Smooth muscle cell (in vitro differentiated cells): ENCODE data around the gene PCDHA6. TPM values are rescaled to one million over a fixed set of nuclear protein-coding genes. Genes with fewer than 3 reads are reported as not detected.
"Not testable (repeated sequence)": the region's sequence is repeated elsewhere in the genome, so short reads cannot be mapped to it uniquely, and the experiment has no call there.

ENCODE experiments used
- DNase-seq: peaks from one replicate; lab custom pipeline; 2025; ENCODE audit not compliant: unreplicated experiment; lab: John Stamatoyannopoulos, UW
- H2AFZ ChIP-seq: fragments of 200-600 bp; sonication (generic); 2 replicates; pipeline ENCODE4 v1.6.0; 2016; ENCODE audit warnings: antibody characterized with exemption, low read depth, mild to moderate bottlenecking
- H3F3A ChIP-seq: fragments of 200-600 bp; sonication (generic); 2 replicates; pipeline ENCODE4 v1.6.0; 2017; ENCODE audit warnings: antibody characterized with exemption, low read depth
- H3K27ac ChIP-seq: fragments of 200-600 bp; sonication (generic); 2 replicates; pipeline ENCODE4 v1.5.1; 2016; ENCODE audit warnings: low read depth, mild to moderate bottlenecking
- H3K27me3 ChIP-seq: fragments of 200-600 bp; sonication (generic); 2 replicates; pipeline ENCODE4 v1.6.1; 2016; ENCODE audit warnings: low read depth, mild to moderate bottlenecking
- H3K36me3 ChIP-seq: fragments of 200-600 bp; sonication (generic); 2 replicates; pipeline ENCODE4 v1.5.1; 2016; ENCODE audit warnings: low read depth
- H3K4me1 ChIP-seq: fragments of 200-600 bp; sonication (generic); 2 replicates; pipeline ENCODE4 v1.5.1; 2016; ENCODE audit warnings: low read depth
- H3K4me2 ChIP-seq: fragments of 200-600 bp; sonication (generic); 2 replicates; pipeline ENCODE4 v1.6.0; 2016; ENCODE audit warnings: mild to moderate bottlenecking
- H3K4me3 ChIP-seq: fragments of 200-600 bp; sonication (generic); 2 replicates; pipeline ENCODE4 v1.5.1; 2016; ENCODE audit warnings: mild to moderate bottlenecking
- H3K79me2 ChIP-seq: fragments of 200-600 bp; sonication (generic); 2 replicates; pipeline ENCODE4 v1.6.0; 2016; ENCODE audit warnings: low read depth, mild to moderate bottlenecking
- H3K9ac ChIP-seq: fragments of 200-600 bp; sonication (generic); 2 replicates; pipeline ENCODE4 v1.6.0; 2016; ENCODE audit warnings: low read depth
- H3K9me3 ChIP-seq: fragments of 200-600 bp; sonication (generic); replicated peaks from 2 replicates; pipeline ENCODE4 v1.5.1; 2016; ENCODE audit warnings: low read depth
- H4K20me1 ChIP-seq: fragments of 200-600 bp; sonication (generic); 2 replicates; pipeline ENCODE4 v1.6.0; 2016; ENCODE audit warnings: low read depth
- WGBS: methylation state at CpG from one replicate; pipeline ENCODE4 v1.1.7; 2016; ENCODE audit warnings: low lambda C conversion rate; 5-methylcytosine and 5-hydroxymethylcytosine counted together
- polyA plus RNA-seq: library from polyadenylated mRNA; unstranded; fragments of >200 nt; fragmentation: Nextera tagmentation; extraction: Ambion mirVana; gene quantifications from 2 replicates; pipeline ENCODE4 v1.2.1, GENCODE V29; 2016
- total RNA-seq: library from RNA; depleted of rRNA; stranded (reverse); fragments of >200 nt; gene quantifications from 2 replicates; pipeline ENCODE4 v1.2.3, GENCODE V29; 2014
- TF ChIP-seq, protein P1 (sequence below): fragments of 200-600 bp; sonication (generic); IDR thresholded peaks from 2 replicates; pipeline ENCODE4 v1.5.1; 2017; ENCODE audit warnings: borderline replicate concordance, mild to moderate bottlenecking, antibody characterized with exemption; ENCODE audit not compliant: insufficient read depth, poor library complexity, severe bottlenecking

Gene PCDHA6, protein sequence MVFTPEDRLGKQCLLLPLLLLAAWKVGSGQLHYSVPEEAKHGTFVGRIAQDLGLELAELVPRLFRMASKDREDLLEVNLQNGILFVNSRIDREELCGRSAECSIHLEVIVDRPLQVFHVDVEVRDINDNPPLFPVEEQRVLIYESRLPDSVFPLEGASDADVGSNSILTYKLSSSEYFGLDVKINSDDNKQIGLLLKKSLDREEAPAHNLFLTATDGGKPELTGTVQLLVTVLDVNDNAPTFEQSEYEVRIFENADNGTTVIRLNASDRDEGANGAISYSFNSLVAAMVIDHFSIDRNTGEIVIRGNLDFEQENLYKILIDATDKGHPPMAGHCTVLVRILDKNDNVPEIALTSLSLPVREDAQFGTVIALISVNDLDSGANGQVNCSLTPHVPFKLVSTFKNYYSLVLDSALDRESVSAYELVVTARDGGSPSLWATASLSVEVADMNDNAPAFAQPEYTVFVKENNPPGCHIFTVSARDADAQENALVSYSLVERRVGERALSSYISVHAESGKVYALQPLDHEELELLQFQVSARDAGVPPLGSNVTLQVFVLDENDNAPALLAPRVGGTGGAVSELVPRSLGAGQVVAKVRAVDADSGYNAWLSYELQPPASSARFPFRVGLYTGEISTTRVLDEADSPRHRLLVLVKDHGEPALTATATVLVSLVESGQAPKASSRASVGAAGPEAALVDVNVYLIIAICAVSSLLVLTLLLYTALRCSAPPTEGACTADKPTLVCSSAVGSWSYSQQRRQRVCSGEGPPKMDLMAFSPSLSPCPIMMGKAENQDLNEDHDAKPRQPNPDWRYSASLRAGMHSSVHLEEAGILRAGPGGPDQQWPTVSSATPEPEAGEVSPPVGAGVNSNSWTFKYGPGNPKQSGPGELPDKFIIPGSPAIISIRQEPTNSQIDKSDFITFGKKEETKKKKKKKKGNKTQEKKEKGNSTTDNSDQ
- total RNA-seq: 1.2 and 2.4 TPM in 2 replicates
- polyA plus RNA-seq: 0.17 and 0.22 TPM in 2 replicates

DNA sequence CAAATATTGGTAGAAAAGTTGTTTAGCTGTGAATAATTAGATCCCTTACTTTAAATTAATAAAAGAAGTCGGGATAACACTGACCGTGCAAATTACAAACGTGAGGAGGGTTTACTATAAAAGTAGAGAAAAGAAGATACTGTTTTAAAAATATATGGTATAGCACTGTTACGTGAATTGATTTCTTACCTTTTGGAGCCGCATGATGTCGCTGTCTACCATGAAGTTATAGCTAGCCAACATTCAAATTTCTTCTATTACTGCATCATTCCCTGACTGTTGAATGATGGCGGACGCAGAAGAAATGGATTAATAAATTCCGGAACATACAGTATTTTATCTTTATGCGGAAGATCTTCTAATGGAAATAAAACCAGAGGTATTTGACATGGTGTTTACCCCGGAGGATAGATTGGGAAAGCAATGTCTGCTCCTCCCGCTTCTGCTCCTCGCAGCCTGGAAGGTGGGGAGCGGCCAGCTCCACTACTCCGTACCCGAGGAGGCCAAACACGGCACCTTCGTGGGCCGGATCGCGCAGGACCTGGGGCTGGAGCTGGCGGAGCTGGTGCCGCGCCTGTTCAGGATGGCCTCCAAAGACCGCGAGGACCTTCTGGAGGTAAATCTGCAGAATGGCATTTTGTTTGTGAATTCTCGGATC, at the start of gene PCDHA6:
PCDHA6 (plus strand) TSS at position 257 of the 658 bp plus-strand sequence; CDS start at position 389, 132 bp downstream.
- 94% methylated on average over 27 of the region's 27 CpGs for WGBS
- H3K4me3 ChIP-seq: no peak within 1 kb of the TSS
- H3F3A ChIP-seq: no peaks in the 10 kb centered on the region
- no peak within 1 kb of the TSS for H3K27ac ChIP-seq
- no peaks in the 10 kb centered on the region for H3K4me1 ChIP-seq
- H2AFZ ChIP-seq: no peak within 1 kb of the TSS
- H3K9ac ChIP-seq: no peak within 1 kb of the TSS
- no peak within 1 kb of the TSS for H3K4me2 ChIP-seq
- H3K79me2 ChIP-seq: no peaks in the 10 kb centered on the region
- no peaks in the 10 kb centered on the region for H4K20me1 ChIP-seq
- no peaks in the 10 kb centered on the region for H3K36me3 ChIP-seq
- no peak for DNase-seq
- TF ChIP-seq, protein P1, sequence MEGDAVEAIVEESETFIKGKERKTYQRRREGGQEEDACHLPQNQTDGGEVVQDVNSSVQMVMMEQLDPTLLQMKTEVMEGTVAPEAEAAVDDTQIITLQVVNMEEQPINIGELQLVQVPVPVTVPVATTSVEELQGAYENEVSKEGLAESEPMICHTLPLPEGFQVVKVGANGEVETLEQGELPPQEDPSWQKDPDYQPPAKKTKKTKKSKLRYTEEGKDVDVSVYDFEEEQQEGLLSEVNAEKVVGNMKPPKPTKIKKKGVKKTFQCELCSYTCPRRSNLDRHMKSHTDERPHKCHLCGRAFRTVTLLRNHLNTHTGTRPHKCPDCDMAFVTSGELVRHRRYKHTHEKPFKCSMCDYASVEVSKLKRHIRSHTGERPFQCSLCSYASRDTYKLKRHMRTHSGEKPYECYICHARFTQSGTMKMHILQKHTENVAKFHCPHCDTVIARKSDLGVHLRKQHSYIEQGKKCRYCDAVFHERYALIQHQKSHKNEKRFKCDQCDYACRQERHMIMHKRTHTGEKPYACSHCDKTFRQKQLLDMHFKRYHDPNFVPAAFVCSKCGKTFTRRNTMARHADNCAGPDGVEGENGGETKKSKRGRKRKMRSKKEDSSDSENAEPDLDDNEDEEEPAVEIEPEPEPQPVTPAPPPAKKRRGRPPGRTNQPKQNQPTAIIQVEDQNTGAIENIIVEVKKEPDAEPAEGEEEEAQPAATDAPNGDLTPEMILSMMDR: no peak
- no peaks in the 10 kb centered on the region for H3K9me3 ChIP-seq
- no peaks in the 10 kb centered on the region for H3K27me3 ChIP-seq

DNA sequence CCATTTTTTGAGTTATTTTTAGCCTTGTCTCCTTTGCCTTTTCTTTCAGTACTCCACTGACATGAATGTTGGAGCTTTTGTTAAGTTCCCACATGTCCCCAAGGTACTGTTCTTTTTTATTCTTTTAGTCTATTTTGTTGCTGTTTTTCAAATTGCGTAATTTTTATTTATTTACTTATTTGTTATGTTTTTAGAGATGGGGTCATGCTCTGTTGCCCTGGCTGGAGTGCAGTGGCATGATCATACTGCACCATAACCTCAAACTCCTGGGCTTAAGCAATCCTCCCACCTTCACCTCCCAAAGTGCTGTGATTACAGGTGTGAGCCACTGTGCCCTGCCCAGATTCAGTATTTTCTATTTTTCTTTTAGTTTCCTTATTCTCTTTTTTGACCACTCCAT, 47.2 kb upstream of the PCDHA6 start:
- TF ChIP-seq, protein P1: no peak
- Histone ChIP-seq H3K4me2 (no peak overlapping the region), H3K9ac (no peak overlapping the region), H3K4me1 (no peaks in the 10 kb centered on the region), H2AFZ (no peak overlapping the region), H3K79me2 (no peaks in the 10 kb centered on the region), H3K9me3 (peaks cover 4% of the 10 kb centered on the region), H3K36me3 (no peaks in the 10 kb centered on the region), H3K27ac (no peak overlapping the region), H3K4me3 (no peak overlapping the region), H4K20me1 (no peaks in the 10 kb centered on the region), H3K27me3 (no peaks in the 10 kb centered on the region), H3F3A (no peaks in the 10 kb centered on the region)
- 89% methylated on average over 1 of the region's 1 CpG for WGBS
- no peak for DNase-seq

DNA sequence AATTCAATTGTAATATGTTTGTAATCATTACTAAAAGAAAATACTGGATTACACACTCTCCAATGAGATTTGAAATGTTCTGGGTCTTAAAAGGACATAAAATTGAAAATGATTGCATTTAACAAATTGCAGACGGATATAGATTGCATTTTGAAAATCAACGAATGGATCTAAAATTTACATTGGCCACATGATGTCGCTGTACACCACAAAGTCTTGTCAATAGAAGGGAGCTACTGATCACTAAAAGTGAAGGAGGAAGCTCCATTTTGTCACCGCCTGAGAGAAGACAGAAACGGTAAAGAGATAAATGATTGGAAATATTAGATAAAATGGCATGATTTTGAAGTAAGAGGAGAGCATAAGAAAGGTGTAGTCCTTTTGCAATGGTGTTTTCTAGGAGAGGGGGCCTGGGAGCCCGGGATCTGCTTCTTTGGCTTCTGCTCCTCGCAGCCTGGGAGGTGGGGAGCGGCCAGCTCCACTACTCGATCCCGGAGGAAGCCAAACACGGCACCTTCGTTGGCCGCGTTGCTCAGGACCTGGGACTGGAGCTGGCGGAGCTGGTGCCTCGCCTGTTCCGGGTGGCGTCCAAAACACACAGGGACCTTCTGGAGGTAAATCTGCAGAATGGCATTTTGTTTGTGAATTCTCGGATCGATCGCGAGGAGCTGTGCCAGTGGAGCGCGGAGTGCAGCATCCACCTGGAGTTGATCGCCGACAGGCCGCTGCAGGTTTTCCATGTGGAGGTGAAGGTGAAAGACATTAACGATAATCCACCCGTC, 41.7 kb upstream of the PCDHA6 start, which contains the start of gene PCDHA1:
PCDHA1 (plus strand) TSS at position 236 of the 782 bp plus-strand sequence.
- no peak within 1 kb of the TSS for H2AFZ ChIP-seq

DNA sequence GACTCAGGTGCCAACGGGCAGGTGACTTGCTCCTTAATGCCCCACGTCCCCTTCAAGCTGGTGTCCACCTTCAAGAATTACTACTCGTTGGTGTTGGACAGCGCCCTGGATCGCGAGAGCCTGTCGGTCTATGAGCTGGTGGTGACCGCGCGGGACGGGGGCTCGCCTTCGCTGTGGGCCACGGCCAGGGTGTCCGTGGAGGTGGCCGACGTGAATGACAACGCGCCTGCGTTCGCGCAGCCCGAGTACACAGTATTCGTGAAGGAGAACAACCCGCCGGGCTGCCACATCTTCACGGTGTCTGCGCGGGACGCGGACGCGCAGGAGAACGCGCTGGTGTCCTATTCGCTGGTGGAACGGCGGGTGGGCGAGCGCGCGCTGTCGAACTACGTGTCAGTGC, 40.3 kb upstream of the PCDHA6 start:
- not testable (repeated sequence) for H3K9me3 ChIP-seq

More for the DNA sequence above, 41.7 kb upstream of the PCDHA6 start, which contains the start of gene PCDHA1:
- TF ChIP-seq, protein P1: no peak
- DNase-seq: no peak
- H3K4me3 ChIP-seq: no peak within 1 kb of the TSS
- H3K36me3 ChIP-seq: no peaks in the 10 kb centered on the region
- H3K4me2 ChIP-seq: no peak within 1 kb of the TSS
- no peaks in the 10 kb centered on the region for H3K9me3 ChIP-seq
- 85% methylated on average over 29 of the region's 29 CpGs for WGBS
- H3F3A ChIP-seq: no peaks in the 10 kb centered on the region
- no peaks in the 10 kb centered on the region for H4K20me1 ChIP-seq
- no peak within 1 kb of the TSS for H3K27ac ChIP-seq
- H3K27me3 ChIP-seq: no peaks in the 10 kb centered on the region
- H3K79me2 ChIP-seq: no peaks in the 10 kb centered on the region
- no peaks in the 10 kb centered on the region for H3K4me1 ChIP-seq
- no peak within 1 kb of the TSS for H3K9ac ChIP-seq

DNA sequence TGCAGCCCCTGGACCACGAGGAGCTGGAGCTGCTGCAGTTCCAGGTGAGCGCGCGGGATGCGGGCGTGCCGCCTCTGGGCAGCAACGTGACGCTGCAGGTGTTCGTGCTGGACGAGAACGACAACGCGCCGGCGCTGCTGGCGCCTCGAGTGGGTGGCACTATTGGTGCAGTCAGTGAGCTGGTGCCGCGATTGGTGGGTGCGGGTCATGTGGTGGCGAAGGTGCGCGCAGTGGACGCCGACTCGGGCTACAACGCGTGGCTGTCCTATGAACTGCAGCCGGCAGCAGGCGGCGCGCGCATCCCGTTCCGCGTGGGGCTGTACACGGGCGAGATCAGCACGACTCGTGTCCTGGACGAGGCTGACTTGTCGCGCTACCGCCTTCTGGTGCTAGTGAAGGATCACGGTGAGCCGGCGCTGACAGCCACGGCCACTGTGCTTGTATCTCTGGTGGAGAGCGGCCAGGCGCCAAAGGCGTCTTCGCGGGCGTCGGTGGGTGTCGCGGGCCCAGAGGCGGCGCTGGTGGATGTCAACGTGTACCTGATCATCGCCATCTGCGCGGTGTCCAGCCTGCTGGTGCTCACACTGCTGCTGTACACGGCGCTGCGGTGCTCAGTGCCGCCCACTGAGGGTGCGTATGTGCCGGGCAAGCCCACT, 39.8 kb upstream of the PCDHA6 start:
- H3K4me1 ChIP-seq, H3K4me3 ChIP-seq, H3K9ac ChIP-seq, H2AFZ ChIP-seq, H3K79me2 ChIP-seq, DNase-seq, H3K4me2 ChIP-seq, H3K36me3 ChIP-seq, H3K27me3 ChIP-seq, H3K27ac ChIP-seq, H4K20me1 ChIP-seq, H3K9me3 ChIP-seq, H3F3A ChIP-seq: not testable (repeated sequence)
- WGBS: 97% methylated on average over 46 of the region's 70 CpGs

More for the DNA sequence above, 40.3 kb upstream of the PCDHA6 start:
- not testable (repeated sequence) for H3K27ac ChIP-seq, H3K36me3 ChIP-seq, H3K4me3 ChIP-seq, H3F3A ChIP-seq, H4K20me1 ChIP-seq, DNase-seq, H3K4me1 ChIP-seq, H3K27me3 ChIP-seq, H3K79me2 ChIP-seq, H3K9ac ChIP-seq, H2AFZ ChIP-seq, H3K4me2 ChIP-seq
- 98% methylated on average over 43 of the region's 44 CpGs for WGBS
